GM12878 (cell line): ENCODE measurements around the gene PNMT. TPM values are rescaled to one million over a fixed set of nuclear protein-coding genes. Genes with fewer than 3 reads are reported as not detected.

Source experiments
- CUX1 ChIP-seq: IDR thresholded peaks from 2 replicates; pipeline ENCODE4 v1.6.1; 2012; ENCODE audit warnings: improper control_type of control experiment, low read depth, low read length; ENCODE audit not compliant: insufficient replicate concordance
- E2F4 ChIP-seq: IDR thresholded peaks from 2 replicates; pipeline ENCODE4 v1.6.1; 2012; ENCODE audit warnings: low read depth, low read length, improper control_type of control experiment
- EZH2 ChIP-seq: IDR thresholded peaks from 2 replicates; pipeline ENCODE4 v1.6.1; 2012; ENCODE audit warnings: low read depth, mild to moderate bottlenecking, control low read depth, inconsistent platforms, low read length, borderline replicate concordance; ENCODE audit not compliant: control insufficient read depth
- FOXK2 ChIP-seq: fragments of 450-650 bp; IDR thresholded peaks from 2 replicates; pipeline ENCODE4 v1.6.1; 2017; ENCODE audit warnings: mild to moderate bottlenecking, moderate library complexity
- MEF2A ChIP-seq: IDR thresholded peaks from 2 replicates; pipeline ENCODE4 v1.6.1; 2011; ENCODE audit warnings: low read depth, mild to moderate bottlenecking, low read length, moderate library complexity; ENCODE audit not compliant: insufficient read depth
- MXI1 ChIP-seq: fragments of 150-350 bp; IDR thresholded peaks from 2 replicates; pipeline ENCODE4 v1.6.1; 2011; ENCODE audit warnings: low read depth, mild to moderate bottlenecking, inconsistent platforms, low read length, improper control_type of control experiment
- NR2C2 ChIP-seq: IDR thresholded peaks from 2 replicates; pipeline ENCODE4 v1.6.1; 2011; ENCODE audit warnings: borderline replicate concordance, low read depth; ENCODE audit not compliant: control insufficient read depth, insufficient read length
- REST ChIP-seq: IDR thresholded peaks from 2 replicates; pipeline ENCODE4 v1.6.1; 2012; ENCODE audit warnings: mild to moderate bottlenecking, low read depth, low read length
- SMAD5 ChIP-seq: IDR thresholded peaks from 2 replicates; pipeline ENCODE4 v1.6.1; 2016; ENCODE audit warnings: antibody characterized with exemption, low read depth
- STAT1 ChIP-seq: fragments of 450-650 bp; conservative IDR thresholded peaks from 2 replicates; pipeline ENCODE4 v1.6.1; 2014; ENCODE audit warnings: antibody characterized with exemption, mild to moderate bottlenecking
- STAT3 ChIP-seq: IDR thresholded peaks from 2 replicates; pipeline ENCODE4 v1.6.1; 2011; ENCODE audit warnings: low read depth, low read length, improper control_type of control experiment
- SUPT20H ChIP-seq: IDR thresholded peaks from 2 replicates; pipeline ENCODE4 v1.6.1; 2011; ENCODE audit warnings: low read depth, mild to moderate bottlenecking, low read length, moderate library complexity, borderline replicate concordance; ENCODE audit not compliant: control insufficient read depth
- USF1 ChIP-seq: IDR thresholded peaks from 2 replicates; pipeline ENCODE4 v1.6.1; 2011; ENCODE audit warnings: borderline replicate concordance, low read depth, mild to moderate bottlenecking, moderate library complexity, mixed read lengths, low read length; ENCODE audit not compliant: insufficient read depth; ENCODE audit errors: extremely low read length
- WRNIP1 ChIP-seq: IDR thresholded peaks from 2 replicates; pipeline ENCODE4 v1.6.1; 2011; ENCODE audit warnings: low read depth, low read length, improper control_type of control experiment, borderline replicate concordance
- ZNF24 ChIP-seq: fragments of 450-650 bp; IDR thresholded peaks from 2 replicates; pipeline ENCODE4 v1.6.1; 2017; ENCODE audit warnings: antibody characterized with exemption, mild to moderate bottlenecking
- ZNF384 ChIP-seq: IDR thresholded peaks from 2 replicates; pipeline ENCODE4 v1.6.1; 2012; ENCODE audit warnings: low read depth, mild to moderate bottlenecking, low read length, improper control_type of control experiment, borderline replicate concordance
- ZNF622 ChIP-seq: fragments of 450-650 bp; IDR thresholded peaks from 2 replicates; pipeline ENCODE4 v1.6.1; 2017; ENCODE audit warnings: mild to moderate bottlenecking, inconsistent platforms
- polyA plus RNA-seq, 11 experiments: library from polyadenylated mRNA; depleted of rRNA in 4 of 11; unstranded in 6 of 11; stranded (reverse) in 5 of 11; fragments of >200 nt; fragmentation: Nextera tagmentation in 4 of 11; fragmentation: Illumina TruSeq in 1 of 11; extraction: Ambion mirVana in 4 of 11; extraction: Trizol in 1 of 11; gene quantifications; 1 replicate in 1 of 11; 2 replicates in 10 of 11; pipeline versions ENCODE4 v1.2.1 to v1.2.3, GENCODE V29; 2011 to 2016; ENCODE audit warnings: inconsistent platforms in 2 of 11, missing spikeins in 2 of 11, low read depth in 1 of 11
- total RNA-seq, 4 experiments: library from RNA; depleted of rRNA in 3 of 4; stranded (reverse); fragments of >200 nt in 3 of 4; fragmentation: Illumina TruSeq in 1 of 4; extraction: Trizol in 1 of 4; gene quantifications; 2 replicates each; pipeline versions ENCODE4 v1.2.1 to v1.2.3, GENCODE V29; 2013 to 2021

Gene PNMT
- total and polyA plus RNA-seq, 10 of the 15 experiments (the other 5 are each of a cell fraction or from before 2014, with no cell fraction given): not detected

- TF ChIP-seq CUX1: no peak
- no peak for TF ChIP-seq REST
- TF ChIP-seq MEF2A: no peak
- no peak for TF ChIP-seq STAT1
- no peak for TF ChIP-seq EZH2
- TF ChIP-seq FOXK2: peak; percentile 33; the same call in 1 of the 2 replicates
- no peak for TF ChIP-seq ZNF24
- TF ChIP-seq ZNF622: no peak
- 0 out of 2 replicates have a peak, but pooled peaks have one; percentile 13 for TF ChIP-seq MXI1
- 0 out of 2 replicates have a peak, but pooled peaks have one; percentile 51 for TF ChIP-seq SMAD5
- TF ChIP-seq STAT3: no peak
- no peak for TF ChIP-seq SUPT20H
- TF ChIP-seq WRNIP1: peak; percentile 66; the same call in 1 of the 2 replicates
- TF ChIP-seq USF1: no peak
- no peak for TF ChIP-seq ZNF384
- TF ChIP-seq NR2C2: no peak
- TF ChIP-seq E2F4: no peak
Measured at GRCh38 chr17:39687546-39688474, 19.6 kb downstream of the PNMT start, which contains the start of gene PGAP3 (continued).
